Parathyroid adenoma (tissue), 2 donors: ENCODE results near the gene MRRF.

Experiments
- H2AFZ ChIP-seq: fragments of 300-600 bp; sonication (generic); one replicate; pipeline ENCODE4 v1.7.0; 2017; ENCODE audit warnings: antibody characterized with exemption, mild to moderate bottlenecking
- H3K27ac ChIP-seq: fragments of 300-600 bp; sonication (generic); one replicate; pipeline ENCODE4 v1.7.0; 2017
- H3K27me3 ChIP-seq: fragments of 300-600 bp; sonication (generic); one replicate; pipeline ENCODE4 v1.7.0; 2017; ENCODE audit warnings: low read length; ENCODE audit not compliant: control insufficient read depth, insufficient read depth
- H3K36me3 ChIP-seq: fragments of 300-600 bp; sonication (generic); one replicate; pipeline ENCODE4 v1.7.0; 2017; ENCODE audit warnings: low read length; ENCODE audit not compliant: control insufficient read depth, insufficient read depth
- H3K4me1 ChIP-seq: fragments of 300-600 bp; sonication (generic); one replicate; pipeline ENCODE4 v1.7.0; 2017; ENCODE audit warnings: control low read depth
- H3K4me2 ChIP-seq: fragments of 300-600 bp; sonication (generic); one replicate; pipeline ENCODE4 v1.7.0; 2017; ENCODE audit warnings: low read length
- H3K4me3 ChIP-seq: fragments of 300-600 bp; sonication (generic); one replicate; pipeline ENCODE4 v1.7.0; 2017; ENCODE audit warnings: low read depth, low read length
- H3K79me2 ChIP-seq: fragments of 300-600 bp; sonication (generic); one replicate; pipeline ENCODE4 v1.7.0; 2017; ENCODE audit warnings: control low read depth
- H3K9ac ChIP-seq: fragments of 300-600 bp; sonication (generic); one replicate; pipeline ENCODE4 v1.7.0; 2017; ENCODE audit warnings: mild to moderate bottlenecking
- H3K9me3 ChIP-seq: fragments of 300-600 bp; sonication (generic); one replicate; pipeline ENCODE4 v1.7.0; 2017; ENCODE audit warnings: low read length; ENCODE audit not compliant: control insufficient read depth
- TF ChIP-seq, protein P1 (sequence below): fragments of 300-600 bp; sonication (generic); IDR thresholded peaks from one replicate; pipeline ENCODE4 v1.7.0; 2017; ENCODE audit warnings: antibody characterized with exemption, mild to moderate bottlenecking
- donor health status: primary hyperparathyroidism.

MRRF gene

DNA sequence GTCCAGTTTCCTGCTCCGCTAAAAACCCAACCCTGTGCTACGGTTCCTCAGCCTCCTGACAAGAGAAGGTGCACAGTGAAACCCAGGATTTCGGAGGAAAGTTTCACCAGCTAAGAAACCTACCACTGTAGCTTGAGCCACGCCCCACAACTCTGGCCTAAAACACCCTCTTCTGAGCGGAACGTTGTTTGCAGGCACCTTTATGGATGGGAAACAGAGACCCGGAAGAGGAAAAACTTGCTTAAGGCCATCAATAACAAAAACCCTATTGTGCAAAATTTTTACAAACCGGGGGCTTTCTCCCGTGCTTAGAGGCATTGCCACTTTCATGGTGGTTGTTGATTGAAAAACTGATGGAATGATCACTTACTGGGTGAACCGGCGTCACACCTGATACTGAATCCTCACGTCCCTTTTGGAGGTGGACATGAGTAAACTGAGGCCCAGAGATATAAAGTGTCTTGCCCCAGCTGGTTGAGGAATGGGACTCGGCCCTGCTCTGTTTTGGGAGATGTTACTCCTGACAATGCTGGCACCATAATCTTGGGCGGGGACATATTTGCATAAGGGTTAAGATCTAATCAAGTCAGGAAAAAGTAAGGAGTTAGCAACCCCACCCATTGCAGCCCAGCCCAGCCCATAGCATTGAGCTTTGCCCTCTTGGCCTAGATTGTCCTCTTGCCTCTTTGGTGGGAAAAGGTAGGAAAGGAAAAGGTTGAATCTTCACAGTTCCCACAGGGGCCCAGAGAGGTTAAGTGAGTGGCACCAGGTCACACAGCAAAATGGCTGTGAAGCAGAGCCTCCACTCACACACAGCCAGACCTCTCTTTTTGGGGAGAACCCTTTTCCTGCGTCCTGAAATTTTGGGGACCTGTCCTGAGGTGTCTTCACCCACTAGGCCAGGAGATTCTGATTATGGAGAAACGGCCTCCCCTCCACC lies 82.9 kb downstream of the MRRF start:
- Histone ChIP-seq H3K9me3 (no peaks in the 10 kb centered on the region), H3K79me2 (no peaks in the 10 kb centered on the region), H3K36me3 (no peaks in the 10 kb centered on the region), H3K27ac (peak overlapping the region; percentile 58), H3K27me3 (no peaks in the 10 kb centered on the region), H3K4me1 (peaks cover 3% of the 10 kb centered on the region), H3K9ac (no peak overlapping the region), H2AFZ (peak overlapping the region; percentile 72), H3K4me3 (peak overlapping the region; percentile 55), H3K4me2 (peak overlapping the region; percentile 84)
- TF ChIP-seq, protein P1, sequence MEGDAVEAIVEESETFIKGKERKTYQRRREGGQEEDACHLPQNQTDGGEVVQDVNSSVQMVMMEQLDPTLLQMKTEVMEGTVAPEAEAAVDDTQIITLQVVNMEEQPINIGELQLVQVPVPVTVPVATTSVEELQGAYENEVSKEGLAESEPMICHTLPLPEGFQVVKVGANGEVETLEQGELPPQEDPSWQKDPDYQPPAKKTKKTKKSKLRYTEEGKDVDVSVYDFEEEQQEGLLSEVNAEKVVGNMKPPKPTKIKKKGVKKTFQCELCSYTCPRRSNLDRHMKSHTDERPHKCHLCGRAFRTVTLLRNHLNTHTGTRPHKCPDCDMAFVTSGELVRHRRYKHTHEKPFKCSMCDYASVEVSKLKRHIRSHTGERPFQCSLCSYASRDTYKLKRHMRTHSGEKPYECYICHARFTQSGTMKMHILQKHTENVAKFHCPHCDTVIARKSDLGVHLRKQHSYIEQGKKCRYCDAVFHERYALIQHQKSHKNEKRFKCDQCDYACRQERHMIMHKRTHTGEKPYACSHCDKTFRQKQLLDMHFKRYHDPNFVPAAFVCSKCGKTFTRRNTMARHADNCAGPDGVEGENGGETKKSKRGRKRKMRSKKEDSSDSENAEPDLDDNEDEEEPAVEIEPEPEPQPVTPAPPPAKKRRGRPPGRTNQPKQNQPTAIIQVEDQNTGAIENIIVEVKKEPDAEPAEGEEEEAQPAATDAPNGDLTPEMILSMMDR = no peak

DNA sequence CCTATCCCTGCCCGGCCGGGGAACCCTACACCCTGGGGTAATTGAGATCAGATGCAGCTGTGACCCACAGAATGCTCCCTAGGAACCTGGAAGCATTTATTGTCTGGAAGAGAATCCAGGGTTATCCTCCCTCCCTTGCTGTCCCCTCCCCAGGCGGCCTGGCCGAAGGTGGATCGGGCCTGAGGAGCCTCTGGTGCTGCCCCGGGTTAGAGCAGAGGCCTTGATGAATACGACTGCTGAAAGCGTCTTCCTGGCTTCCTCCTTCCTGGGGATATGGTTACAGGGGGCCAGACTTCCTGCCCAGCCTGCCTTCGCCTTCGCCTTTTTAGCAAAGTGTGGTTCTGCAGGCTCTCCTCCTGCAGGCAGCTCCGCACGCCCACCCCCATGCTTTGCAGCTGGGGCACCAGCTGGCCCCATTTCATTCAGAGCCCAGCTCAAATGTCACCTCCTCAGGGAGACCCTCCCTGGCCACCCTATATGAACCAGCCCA lies 83.7 kb downstream of the MRRF start:
- H3K4me1 ChIP-seq = peaks cover 3% of the 10 kb centered on the region
- TF ChIP-seq, protein P1 = no peak
- peak overlapping the region; percentile 24 for H3K27ac ChIP-seq
- no peaks in the 10 kb centered on the region for H3K79me2 ChIP-seq
- no peak overlapping the region for H3K9ac ChIP-seq
- H3K4me2 ChIP-seq = no peak overlapping the region
- no peak overlapping the region for H2AFZ ChIP-seq
- H3K9me3 ChIP-seq = no peaks in the 10 kb centered on the region
- H3K4me3 ChIP-seq = no peak overlapping the region
- H3K27me3 ChIP-seq = no peaks in the 10 kb centered on the region
- no peaks in the 10 kb centered on the region for H3K36me3 ChIP-seq

DNA sequence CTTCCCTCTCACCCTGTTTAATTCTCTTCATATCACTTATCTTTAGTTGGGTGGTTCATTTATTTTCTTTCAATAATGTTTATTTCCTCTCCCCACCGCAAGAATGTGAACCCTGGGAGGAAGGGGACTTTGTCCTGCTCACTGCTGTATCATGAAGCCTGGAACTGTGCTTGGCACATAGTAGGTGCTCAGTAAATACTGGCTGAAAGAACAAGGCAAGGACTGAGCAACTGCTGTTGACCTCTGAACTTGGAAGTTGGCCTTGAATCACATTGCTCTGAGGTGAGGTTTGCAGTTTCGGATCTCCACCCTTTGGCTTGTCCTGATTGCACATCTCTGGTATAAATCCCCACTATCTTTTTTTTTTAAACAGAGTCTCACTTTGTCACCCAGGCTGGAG lies 84.1 kb downstream of the MRRF start:
- no peaks in the 10 kb centered on the region for H3K9me3 ChIP-seq
- no peaks in the 10 kb centered on the region for H3K79me2 ChIP-seq
- no peak overlapping the region for H3K27ac ChIP-seq
- no peak overlapping the region for H3K4me3 ChIP-seq
- H3K4me1 ChIP-seq = peaks cover 3% of the 10 kb centered on the region
- H3K27me3 ChIP-seq = no peaks in the 10 kb centered on the region
- H2AFZ ChIP-seq = no peak overlapping the region
- H3K4me2 ChIP-seq = no peak overlapping the region
- no peaks in the 10 kb centered on the region for H3K36me3 ChIP-seq
- H3K9ac ChIP-seq = no peak overlapping the region
- TF ChIP-seq, protein P1 = no peak

DNA sequence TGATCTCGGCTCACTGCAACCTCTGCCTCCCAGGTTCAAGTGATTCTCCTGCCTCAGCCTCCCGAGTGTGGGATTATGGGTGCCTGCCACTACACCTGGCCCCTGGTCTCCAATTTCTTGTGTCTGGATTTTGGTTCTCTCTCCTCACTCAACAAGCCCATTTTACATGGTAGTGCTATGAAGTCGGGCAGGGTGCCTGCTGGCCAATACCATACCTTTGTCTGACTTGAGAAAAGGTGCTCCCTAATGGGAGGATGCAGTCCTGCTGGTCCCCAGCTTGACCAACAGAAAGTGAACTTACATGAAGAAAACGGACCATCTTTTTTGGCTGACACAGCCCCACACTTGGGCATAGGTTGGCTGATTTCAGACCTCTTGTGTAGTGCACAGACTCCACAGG lies 84.5 kb downstream of the MRRF start:
- TF ChIP-seq, protein P1 = no peak
- Histone ChIP-seq H3K4me3 (no peak overlapping the region), H3K27ac (no peak overlapping the region), H3K4me2 (no peak overlapping the region), H3K36me3 (no peaks in the 10 kb centered on the region), H3K4me1 (peaks cover 3% of the 10 kb centered on the region), H3K9me3 (no peaks in the 10 kb centered on the region), H3K9ac (no peak overlapping the region), H3K27me3 (no peaks in the 10 kb centered on the region), H2AFZ (no peak overlapping the region), H3K79me2 (no peaks in the 10 kb centered on the region)
